B cell (primary cell): ENCODE data around the gene RET. TPM values are rescaled to one million over a fixed set of nuclear protein-coding genes. Genes with fewer than 3 reads are reported as not detected.

Source experiments
- ATAC-seq: fragments of 200-7000 bp; cut with Tn5 transposase; one replicate; pipeline ENCODE4 v1.10.0; 2021; ENCODE audit warnings: low read depth, mild to moderate bottlenecking, moderate number of reproducible peaks, moderate library complexity
- CTCF ChIA-PET: fragments of 350-600 bp; sonication (Branson Sonifier 250); formaldehyde crosslinking; loops from one replicate; lab custom pipeline; 2021; ENCODE audit warnings: antibody characterized with exemption, inconsistent platforms; lab: Charles Lee
- POLR2A ChIA-PET: fragments of 350-600 bp; sonication (Branson Sonifier 250); formaldehyde crosslinking; loops from one replicate; lab custom pipeline; 2021; ENCODE audit warnings: antibody characterized with exemption; lab: Charles Lee
- DNase-seq: peaks from one replicate; pipeline ENCODE4 v3.0.0; 2013
- H2AFZ ChIP-seq: 2 replicates; pipeline ENCODE4 v1.6.1; 2012; ENCODE audit warnings: mild to moderate bottlenecking, low read depth, low read length; ENCODE audit not compliant: insufficient read depth, poor library complexity, severe bottlenecking
- H3K27ac ChIP-seq, 2 donors: 1 replicate in 1 of 2; 2 replicates in 1 of 2; pipeline ENCODE4 v1.5.1; 2012 to 2013; ENCODE audit warnings: low read length in 2 of 2, mild to moderate bottlenecking in 2 of 2, moderate library complexity in 1 of 2
- H3K27me3 ChIP-seq, 4 experiments: fragments of 200-600 bp in 1 of 4; sonication (generic) in 1 of 4; replicated peaks in 1 of 4; 1 replicate in 2 of 4; 2 replicates in 2 of 4; pipeline versions ENCODE4 v1.6.1 to v1.7.0; 2013 to 2016; ENCODE audit warnings: low read length in 3 of 4, mild to moderate bottlenecking in 2 of 4, mixed read lengths in 1 of 4, moderate library complexity in 1 of 4; ENCODE audit not compliant: insufficient read depth in 4 of 4, control insufficient read depth in 3 of 4; ENCODE audit errors: control extremely low read depth in 1 of 4
- H3K36me3 ChIP-seq, 2 experiments: replicated peaks in 1 of 2; 1 replicate in 1 of 2; 2 replicates in 1 of 2; pipeline versions ENCODE4 v1.6.1 to v1.7.1; 2013; ENCODE audit warnings: low read length in 1 of 2; ENCODE audit not compliant: insufficient read depth in 2 of 2, control insufficient read depth in 1 of 2; ENCODE audit errors: control extremely low read depth in 1 of 2, extremely low read depth in 1 of 2
- H3K4me1 ChIP-seq, 2 donors: fragments of 200-600 bp in 1 of 2; sonication (generic) in 1 of 2; 1 replicate in 1 of 2; 2 replicates in 1 of 2; pipeline versions ENCODE4 v1.5.1 to v1.6.1; 2013 to 2017; ENCODE audit warnings: low read length in 2 of 2; ENCODE audit not compliant: control insufficient read depth in 2 of 2, insufficient read depth in 2 of 2
- H3K4me2 ChIP-seq: replicated peaks from 2 replicates; pipeline ENCODE3; 2012; ENCODE audit warnings: mild to moderate bottlenecking, low read depth, low read length; ENCODE audit not compliant: poor library complexity, severe bottlenecking
- H3K4me3 ChIP-seq, 5 experiments: fragments of 200-600 bp in 1 of 5; sonication (generic) in 1 of 5; 1 replicate in 3 of 5; 2 replicates in 2 of 5; pipeline versions ENCODE4 v1.5.1 to v1.7.0; 2011 to 2016; ENCODE audit warnings: low read length in 4 of 5, mild to moderate bottlenecking in 4 of 5, low read depth in 2 of 5, control low read depth in 1 of 5, moderate library complexity in 1 of 5; ENCODE audit not compliant: insufficient read depth in 1 of 5; ENCODE audit errors: control extremely low read depth in 1 of 5, extremely low read depth in 1 of 5
- H3K79me2 ChIP-seq: fragments of 200-600 bp; sonication (generic); one replicate; pipeline ENCODE4 v1.6.0; 2016; ENCODE audit warnings: low read length; ENCODE audit not compliant: control insufficient read depth, insufficient read depth
- H3K9ac ChIP-seq: fragments of 200-600 bp; sonication (generic); 2 replicates; pipeline ENCODE4 v1.6.1; 2017; ENCODE audit warnings: mild to moderate bottlenecking, low read length, moderate library complexity
- H3K9me3 ChIP-seq, 3 donors: one replicate each; pipeline versions ENCODE4 v1.6.1 to v1.7.1; 2013; ENCODE audit warnings: low read length in 2 of 3; ENCODE audit not compliant: control insufficient read depth in 2 of 3, insufficient read depth in 1 of 3; ENCODE audit errors: control extremely low read depth in 1 of 3
- H4K20me1 ChIP-seq: 2 replicates; pipeline ENCODE4 v1.6.0; 2012; ENCODE audit warnings: mild to moderate bottlenecking, low read length; ENCODE audit not compliant: insufficient read depth, control insufficient read depth, poor library complexity, severe bottlenecking
- H3K27ac Mint-ChIP-seq: one replicate; pipeline ENCODE4 v1.8.0; 2021; ENCODE audit warnings: mixed read lengths
- H3K27me3 Mint-ChIP-seq: one replicate; pipeline ENCODE4 v1.8.0; 2021; ENCODE audit warnings: mixed read lengths
- H3K4me1 Mint-ChIP-seq: one replicate; pipeline ENCODE4 v1.8.0; 2021; ENCODE audit warnings: mixed read lengths
- H3K4me3 Mint-ChIP-seq: one replicate; pipeline ENCODE4 v1.8.0; 2021; ENCODE audit warnings: mixed read lengths
- H3K9me3 Mint-ChIP-seq: one replicate; pipeline ENCODE4 v1.8.0; 2022; ENCODE audit warnings: mixed read lengths; ENCODE audit not compliant: insufficient read depth
- CTCF ChIP-seq: fragments of 200-600 bp; IDR thresholded peaks from one replicate; pipeline ENCODE4 v1.8.0; 2022; ENCODE audit warnings: antibody characterized with exemption, mild to moderate bottlenecking
- EZH2 ChIP-seq: IDR thresholded peaks from 2 replicates; pipeline ENCODE4 v1.6.1; 2012; ENCODE audit warnings: borderline replicate concordance, low read depth, mild to moderate bottlenecking, moderate library complexity, low read length; ENCODE audit not compliant: insufficient read depth, poor library complexity, severe bottlenecking
- WGBS: methylation state at CpG from one replicate; pipeline ENCODE4 v1.1.5; 2013; ENCODE audit warnings: missing lambda C conversion rate; ENCODE audit not compliant: insufficient coverage; 5-methylcytosine and 5-hydroxymethylcytosine counted together
- intact Hi-C: fragments of 100-400 bp; cut with micrococcal nuclease; formaldehyde crosslinking; loops from one replicate; pipeline ENCODE4 v1.10.0; 2022
- polyA plus RNA-seq: library from polyadenylated mRNA; depleted of rRNA; stranded (reverse); fragments of >200 nt; gene quantifications from 2 replicates; pipeline ENCODE4 v1.2.3, GENCODE V29; 2012
- total RNA-seq, 2 donors: library from RNA; stranded (reverse); fragments of 120-200 nt in 1 of 2; gene quantifications; 1 replicate in 1 of 2; 2 replicates in 1 of 2; pipeline versions ENCODE4 v1.2.3 to v1.2.4, GENCODE V29; 2013 to 2022

RET gene
- total and polyA plus RNA-seq, 2 donors (not counting 1 experiment from before 2014, with no cell fraction given), result 0.16 to 0.27 TPM

DNA sequence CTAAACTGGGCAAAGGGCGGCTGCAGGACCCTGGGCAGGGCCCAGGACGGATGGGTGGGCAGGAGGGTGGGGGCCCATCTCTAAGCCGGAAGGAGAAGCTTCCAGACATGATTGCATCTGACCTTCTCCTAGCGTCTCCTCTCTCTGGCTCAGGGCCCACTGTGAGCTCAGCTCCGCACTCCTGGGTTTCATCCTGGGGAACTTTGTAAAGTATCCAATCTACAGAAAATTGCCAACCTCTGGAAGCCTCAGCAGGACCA is 8.8 kb upstream of the RET start:
- Histone ChIP-seq H3K27ac (no peak overlapping the region), H3K79me2 (no peaks in the 10 kb centered on the region), H3K9me3 (no peaks in the 10 kb centered on the region), H3K36me3 (no peaks in the 10 kb centered on the region), H2AFZ (no peak overlapping the region), H3K4me1 (no peaks in the 10 kb centered on the region), H3K4me3 (no peak overlapping the region), H3K9ac (no peak overlapping the region), H3K4me2 (no peak overlapping the region), H4K20me1 (no peaks in the 10 kb centered on the region), H3K27me3 (no peaks in the 10 kb centered on the region)
- DNase-seq (no peak), ATAC-seq (no peak)
- TF ChIP-seq EZH2, result no peak
- no peak for TF ChIP-seq CTCF
- no peaks in the 10 kb centered on the region for H3K27me3 Mint-ChIP-seq
- ChIA-PET POLR2A (no interaction called here), CTCF (no interaction called here)
- intact Hi-C loops, result no loop called here
- H3K9me3 Mint-ChIP-seq, result no peaks in the 10 kb centered on the region
- no peak overlapping the region for H3K4me3 Mint-ChIP-seq
- 96% methylated on average over 3 of the region's 5 CpGs for WGBS
- H3K4me1 Mint-ChIP-seq, result no peaks in the 10 kb centered on the region
- H3K27ac Mint-ChIP-seq, result no peak overlapping the region

- 94% methylated on average over 13 of the region's 14 CpGs for WGBS
- ATAC-seq (no peak), DNase-seq (no peak)
- H3K4me3 ChIP-seq, result no peak overlapping the region
- Mint-ChIP-seq H3K27ac (no peak overlapping the region), H3K4me3 (no peak overlapping the region), H3K4me1 (no peaks in the 10 kb centered on the region), H3K27me3 (no peaks in the 10 kb centered on the region), H3K9me3 (no peaks in the 10 kb centered on the region)
- H3K4me2 ChIP-seq, result no peak overlapping the region
- no peaks in the 10 kb centered on the region for H3K27me3 ChIP-seq
- H3K9ac ChIP-seq, result no peak overlapping the region
- no peaks in the 10 kb centered on the region for H3K36me3 ChIP-seq
- TF ChIP-seq CTCF (no peak), EZH2 (no peak)
- no peaks in the 10 kb centered on the region for H4K20me1 ChIP-seq
- intact Hi-C loops, result no loop called here
- CTCF ChIA-PET, result no interaction called here
- no peaks in the 10 kb centered on the region for H3K79me2 ChIP-seq
- no peaks in the 10 kb centered on the region for H3K4me1 ChIP-seq
- POLR2A ChIA-PET, result no interaction called here
- no peak overlapping the region for H2AFZ ChIP-seq
- H3K27ac ChIP-seq, result no peak overlapping the region
- no peaks in the 10 kb centered on the region for H3K9me3 ChIP-seq
These were observed 8.2 kb upstream of the RET start for GRCh38 chr10:43068471-43069210.
